ENCODE results near the gene KHDC3L. TPM values are rescaled to one million over a fixed set of nuclear protein-coding genes. Genes with fewer than 3 reads are reported as not detected.

KHDC3L gene
- total and polyA plus RNA-seq, 2 of the 8 experiments (the other 6 are each of a cell fraction or from before 2014, with no cell fraction given) = 0.11 TPM; not detected in 1

DNA sequence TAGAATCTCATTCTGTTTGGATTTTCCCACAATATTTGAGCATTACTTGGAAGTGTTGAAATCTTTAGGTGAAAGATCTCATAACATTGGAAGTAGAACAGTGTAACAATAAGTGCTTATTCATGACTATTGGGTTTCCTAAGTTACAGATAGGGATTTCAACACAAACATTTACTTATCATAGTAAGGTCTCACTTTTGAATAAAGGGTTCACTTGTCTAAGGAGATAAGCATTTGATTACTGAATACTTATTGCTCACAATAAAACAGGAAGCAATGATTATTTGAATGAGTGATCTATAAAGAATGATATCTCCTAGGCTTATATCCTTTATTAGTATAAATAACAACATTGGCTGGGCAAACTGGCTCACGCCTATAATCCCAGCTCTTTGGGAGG is 46.9 kb downstream of the KHDC3L start:
- no peak overlapping the region for H2BK15ac ChIP-seq (ENCODE audit: low read length)
- no peak overlapping the region for H3K4me2 ChIP-seq (ENCODE audit: insufficient read depth in 1 of 2, low read depth in 2 of 2, low read length in 2 of 2)
- H3K4me1 ChIP-seq (replicated peaks in 1 of 4; ENCODE audit: control insufficient read depth in 3 of 4, insufficient read depth in 4 of 4, low read length in 3 of 4) = no peaks in the 10 kb centered on the region
- H3K14ac ChIP-seq (ENCODE audit: insufficient read length) = no peak overlapping the region
- no peak overlapping the region for H3K4ac ChIP-seq (replicated peaks; ENCODE audit: insufficient read length, low read depth, low read length)
- H3K36me3 ChIP-seq (ENCODE audit: control insufficient read depth in 2 of 4, insufficient read depth in 4 of 4, low read length in 3 of 4) = no peaks in the 10 kb centered on the region
- H3K56ac ChIP-seq (replicated peaks; ENCODE audit: insufficient read length, low read depth, low read length) = no peak overlapping the region
- H4K20me1 ChIP-seq (replicated peaks in 1 of 2; ENCODE audit: control insufficient read depth in 1 of 2, insufficient read depth in 2 of 2, low read length in 2 of 2) = no peaks in the 10 kb centered on the region
- no peaks in the 10 kb centered on the region for H3K9me3 ChIP-seq (ENCODE audit: insufficient read depth in 2 of 2, low read depth in 1 of 2, low read length in 1 of 2)
- CTCF ChIA-PET (ENCODE audit: partially characterized antibody) = no interaction called here
- no peak overlapping the region for H3K18ac ChIP-seq (ENCODE audit: extremely low read depth, low read length)
- no peaks in the 10 kb centered on the region for H3K23me2 ChIP-seq (ENCODE audit: low read depth, low read length)
- H2AFZ ChIP-seq (ENCODE audit: low read length) = no peak overlapping the region
- H4K8ac ChIP-seq (ENCODE audit: extremely low read depth, insufficient read depth, low read length) = no peak overlapping the region
- no peaks in the 10 kb centered on the region for H3K79me2 ChIP-seq (ENCODE audit: control insufficient read depth in 1 of 2, insufficient read depth in 2 of 2, low read length in 2 of 2)
- H3K27ac ChIP-seq (ENCODE audit: low read depth, low read length) = no peak overlapping the region
- 87% methylated on average over 1 of the region's 1 CpG; no CpG with 5 or more reads in 1 of the 2 experiments for WGBS, 2 experiments (ENCODE audit: extremely low coverage in 1 of 2, insufficient coverage in 1 of 2, insufficient read length in 1 of 2, insufficient replicate concordance in 2 of 2, low coverage in 1 of 2, low lambda C conversion rate in 2 of 2, missing lambda C conversion rate in 1 of 2)
- H3K9ac ChIP-seq (replicated peaks in 1 of 4; ENCODE audit: extremely low read depth in 1 of 4, low read depth in 3 of 4, low read length in 3 of 4) = no peak overlapping the region
- no peak overlapping the region for H4K91ac ChIP-seq (replicated peaks; ENCODE audit: insufficient read length, low read length)
- POLR2A ChIA-PET (ENCODE audit: partially characterized antibody) = interaction anchor here (0.6 kb wide), 1 partner anchor 111 kb away, joined by 3 read pairs; no protein-coding TSS in a partner anchor
- no peak overlapping the region for H2BK12ac ChIP-seq (ENCODE audit: low read depth, low read length)
- no peak overlapping the region for H2BK120ac ChIP-seq (replicated peaks; ENCODE audit: low read depth, low read length)
- FAIRE-seq = no peak
- H3K4me3 ChIP-seq (ENCODE audit: extremely low read depth in 1 of 4, insufficient read depth in 2 of 4, low read depth in 3 of 4, low read length in 4 of 4) = no peak overlapping the region
- no peaks in the 10 kb centered on the region for H3K27me3 ChIP-seq (replicated peaks in 1 of 4; ENCODE audit: control insufficient read depth in 3 of 4, extremely low read depth in 1 of 4, insufficient read depth in 3 of 4, low read length in 3 of 4)
- H2BK20ac ChIP-seq (ENCODE audit: low read length) = no peak overlapping the region
- H4K5ac ChIP-seq (ENCODE audit: insufficient read length, low read depth, low read length) = no peak overlapping the region
- no peaks in the 10 kb centered on the region for H3K79me1 ChIP-seq (ENCODE audit: low read depth, low read length)
- DNase-seq (ENCODE audit: low read depth in 1 of 2, low spot score in 2 of 2) = no peak
- no peak overlapping the region for H2AK5ac ChIP-seq (ENCODE audit: low read depth, low read length)
- H3K23ac ChIP-seq (ENCODE audit: insufficient read length) = no peak overlapping the region
- H2BK5ac ChIP-seq (ENCODE audit: low read depth, low read length) = no peak overlapping the region
- TF ChIP-seq KDM5A (IDR thresholded peaks at IDR 0.05; ENCODE audit: low read length) (no peak), YY1 (IDR thresholded peaks at IDR 0.05; ENCODE audit: low read depth, low read length) (no peak), ATF3 (IDR thresholded peaks at IDR 0.05; ENCODE audit: insufficient read depth, low read depth, low read length) (no peak), KDM1A (IDR thresholded peaks at IDR 0.05; ENCODE audit: borderline replicate concordance, low read length) (no peak), GABPA (IDR thresholded peaks at IDR 0.05; ENCODE audit: borderline replicate concordance, insufficient read depth, low read length) (no peak), TEAD4 (IDR thresholded peaks at IDR 0.05; ENCODE audit: low read depth, low read length) (no peak), USF2 (IDR thresholded peaks at IDR 0.05; ENCODE audit: low read length) (no peak), TCF12 (IDR thresholded peaks at IDR 0.05; ENCODE audit: low read depth, low read length) (no peak), SIX5 (IDR thresholded peaks at IDR 0.05; ENCODE audit: low read depth, low read length) (no peak), SP2 (IDR thresholded peaks at IDR 0.05; ENCODE audit: low read length) (no peak), CHD1 (IDR thresholded peaks at IDR 0.05; ENCODE audit: low read depth, low read length) (no peak)
- TF ChIP-seq, protein P1, sequence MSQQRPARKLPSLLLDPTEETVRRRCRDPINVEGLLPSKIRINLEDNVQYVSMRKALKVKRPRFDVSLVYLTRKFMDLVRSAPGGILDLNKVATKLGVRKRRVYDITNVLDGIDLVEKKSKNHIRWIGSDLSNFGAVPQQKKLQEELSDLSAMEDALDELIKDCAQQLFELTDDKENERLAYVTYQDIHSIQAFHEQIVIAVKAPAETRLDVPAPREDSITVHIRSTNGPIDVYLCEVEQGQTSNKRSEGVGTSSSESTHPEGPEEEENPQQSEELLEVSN (IDR thresholded peaks at IDR 0.05) = no peak
- TF ChIP-seq, protein P2, sequence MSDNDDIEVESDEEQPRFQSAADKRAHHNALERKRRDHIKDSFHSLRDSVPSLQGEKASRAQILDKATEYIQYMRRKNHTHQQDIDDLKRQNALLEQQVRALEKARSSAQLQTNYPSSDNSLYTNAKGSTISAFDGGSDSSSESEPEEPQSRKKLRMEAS (IDR thresholded peaks at IDR 0.05) = no peak

All from H1 (cell line).